Calu3 (cell line): Measurements from ENCODE around the gene SERPINE2. TPM values are rescaled to one million over a fixed set of nuclear protein-coding genes. Genes with fewer than 3 reads are reported as not detected.

ENCODE experiments used
- BruUV-seq: library from RNA; stranded (reverse); fragments of 400-500 nt; replicated peaks from 2 replicates; lab custom pipeline; 2021; lab: Mats Ljungman, UMichigan
- CTCF ChIA-PET: fragments of 300-600 bp; sonication (Branson Sonifier 250); formaldehyde crosslinking; loops from one replicate; lab custom pipeline; 2022; ENCODE audit warnings: antibody characterized with exemption; lab: Charles Lee
- DNase-seq: peaks from one replicate; pipeline ENCODE4 v3.0.0; 2022
- H3K27ac Mint-ChIP-seq: one replicate; pipeline ENCODE4 v1.8.0; 2022; ENCODE audit warnings: mixed read lengths; ENCODE audit not compliant: unreplicated experiment
- H3K27me3 Mint-ChIP-seq: one replicate; pipeline ENCODE4 v1.8.0; 2022; ENCODE audit warnings: mixed read lengths; ENCODE audit not compliant: unreplicated experiment
- H3K36me3 Mint-ChIP-seq: one replicate; pipeline ENCODE4 v1.8.0; 2022; ENCODE audit warnings: mild to moderate bottlenecking, moderate library complexity, mixed read lengths; ENCODE audit not compliant: insufficient read depth, unreplicated experiment
- H3K4me1 Mint-ChIP-seq: one replicate; pipeline ENCODE4 v1.8.0; 2022; ENCODE audit warnings: mild to moderate bottlenecking, low read depth, mixed read lengths; ENCODE audit not compliant: unreplicated experiment
- H3K4me3 Mint-ChIP-seq: one replicate; pipeline ENCODE4 v1.8.0; 2022; ENCODE audit warnings: mild to moderate bottlenecking, low read depth, moderate library complexity, mixed read lengths; ENCODE audit not compliant: unreplicated experiment
- H3K9me3 Mint-ChIP-seq: one replicate; pipeline ENCODE4 v1.8.0; 2022; ENCODE audit warnings: low read depth, mixed read lengths; ENCODE audit not compliant: unreplicated experiment
- CTCF ChIP-seq: fragments of 200-600 bp; IDR thresholded peaks from one replicate; pipeline ENCODE4 v1.8.0; 2022; ENCODE audit warnings: antibody characterized with exemption; ENCODE audit not compliant: unreplicated experiment
- intact Hi-C: fragments of 100-400 bp; cut with micrococcal nuclease; formaldehyde crosslinking; loops from one replicate; pipeline ENCODE4 v1.10.0; 2022; ENCODE audit not compliant: unreplicated experiment
- total RNA-seq: library from RNA; stranded (reverse); gene quantifications from 2 replicates; pipeline ENCODE4 v1.2.3, GENCODE V29; 2022

SERPINE2 gene
- total RNA-seq, 1 experiment from 2014 or later = 39.7 TPM

GRCh38 chr2:224084266-224084892, 45.3 kb upstream of the SERPINE2 start:
- H3K36me3 Mint-ChIP-seq = no peaks in the 10 kb centered on the region
- no peaks in the 10 kb centered on the region for H3K4me1 Mint-ChIP-seq
- H3K9me3 Mint-ChIP-seq = peaks cover 3% of the 10 kb centered on the region
- DNase-seq = no peak
- no peak for TF ChIP-seq CTCF
- no peaks in the 10 kb centered on the region for H3K27me3 Mint-ChIP-seq
- CTCF ChIA-PET = interaction anchor here (0.6 kb wide), 1 partner anchor 91 kb away, joined by 3 read pairs; no protein-coding TSS in a partner anchor
- H3K4me3 Mint-ChIP-seq = no peak overlapping the region
- H3K27ac Mint-ChIP-seq = no peak overlapping the region
- no TSS peak for BruUV-seq
- intact Hi-C loops = no loop called here

- no peak for DNase-seq
- CTCF ChIA-PET = no interaction called here
- Mint-ChIP-seq H3K4me3 (no peak overlapping the region), H3K27me3 (no peaks in the 10 kb centered on the region), H3K4me1 (no peaks in the 10 kb centered on the region), H3K27ac (no peak overlapping the region), H3K36me3 (no peaks in the 10 kb centered on the region), H3K9me3 (peaks cover 3% of the 10 kb centered on the region)
- BruUV-seq = no TSS peak
- intact Hi-C loops = no loop called here
- TF ChIP-seq CTCF = no peak
Measured at GRCh38 chr2:224083638-224084037, 44.6 kb upstream of the SERPINE2 start.

GRCh38 chr2:224078656-224079055, 39.6 kb upstream of the SERPINE2 start:
- DNase-seq = no peak
- H3K27ac Mint-ChIP-seq = no peak overlapping the region
- no peaks in the 10 kb centered on the region for H3K36me3 Mint-ChIP-seq
- H3K4me1 Mint-ChIP-seq = no peaks in the 10 kb centered on the region
- BruUV-seq = no TSS peak
- no peak for TF ChIP-seq CTCF
- no peak overlapping the region for H3K4me3 Mint-ChIP-seq
- H3K27me3 Mint-ChIP-seq = no peaks in the 10 kb centered on the region
- CTCF ChIA-PET = no interaction called here
- peaks cover 3% of the 10 kb centered on the region for H3K9me3 Mint-ChIP-seq
- intact Hi-C loops = no loop called here

- Mint-ChIP-seq H3K4me1 (no peaks in the 10 kb centered on the region), H3K4me3 (no peak overlapping the region), H3K27me3 (no peaks in the 10 kb centered on the region), H3K9me3 (peaks cover 2% of the 10 kb centered on the region), H3K36me3 (no peaks in the 10 kb centered on the region), H3K27ac (no peak overlapping the region)
- TF ChIP-seq CTCF = no peak
- CTCF ChIA-PET = no interaction called here
- DNase-seq = no peak
- BruUV-seq = no TSS peak
- intact Hi-C loops = no loop called here
Measured at GRCh38 chr2:224077773-224078507, 38.9 kb upstream of the SERPINE2 start.
